HAP-1 (cell line): ENCODE measurements around the gene ALOX15B.
A peak's percentile ranks its signal among the peaks of the same experiment; 100 is the strongest.
"Not testable (repeated sequence)": the region's sequence is repeated elsewhere in the genome, so short reads cannot be mapped to it uniquely, and the experiment has no call there.

Experiments
- DNase-seq, 2 experiments: peaks; one replicate each; pipeline ENCODE4 v3.0.0-alpha.2; 2016 to 2020; ENCODE audit warnings: low spot score in 2 of 2
- H3K27me3 ChIP-seq: fragments of 250-450 bp; sonication (Bioruptor Pico); 2 replicates; pipeline ENCODE4 v1.5.1; 2020; ENCODE audit warnings: low read depth, mild to moderate bottlenecking, moderate library complexity
- H3K36me3 ChIP-seq: fragments of 250-450 bp; sonication (Bioruptor Pico); replicated peaks from 2 replicates; pipeline ENCODE4 v1.5.1; 2020; ENCODE audit warnings: mild to moderate bottlenecking
- H3K4me1 ChIP-seq: fragments of 250-450 bp; sonication (Bioruptor Pico); 2 replicates; pipeline ENCODE4 v1.5.1; 2020; ENCODE audit warnings: mild to moderate bottlenecking
- H3K4me3 ChIP-seq: fragments of 250-450 bp; sonication (Bioruptor Pico); 2 replicates; pipeline ENCODE4 v1.5.1; 2020; ENCODE audit warnings: mild to moderate bottlenecking, moderate library complexity
- H3K9me3 ChIP-seq: fragments of 250-450 bp; sonication (Bioruptor Pico); 2 replicates; pipeline ENCODE4 v1.5.1; 2020; ENCODE audit warnings: mild to moderate bottlenecking, moderate library complexity
- in situ Hi-C: fragments of 300-500 bp; cut with MboI; formaldehyde crosslinking; loops from 3 replicates; pipeline ENCODE4 v1.14.3; 2020; ENCODE audit warnings: low sequenced_read_pairs, inconsistent platforms, mixed read lengths

ALOX15B gene

GRCh38 chr17:8067806-8068205, 28.9 kb downstream of the ALOX15B start:
- Histone ChIP-seq H3K36me3 (no peaks in the 10 kb centered on the region), H3K4me3 (no peak overlapping the region), H3K9me3 (no peaks in the 10 kb centered on the region), H3K4me1 (no peaks in the 10 kb centered on the region), H3K27me3 (peaks cover 8% of the 10 kb centered on the region; the same call in 1 of the 2 replicates)
- in situ Hi-C loops: loop anchor here (25.0 kb wide), 1 partner anchor 669 kb away; the partner anchor contains the start of gene CCDC42
- DNase-seq: no peak

GRCh38 chr17:8068736-8069586, 30.1 kb downstream of the ALOX15B start:
- in situ Hi-C loops: loop anchor here (25.0 kb wide), 1 partner anchor 668 kb away; the partner anchor contains the start of gene CCDC42
- DNase-seq: no peak
- Histone ChIP-seq H3K36me3 (no peaks in the 10 kb centered on the region), H3K4me3 (no peak overlapping the region), H3K27me3 (no peaks in the 10 kb centered on the region; the same call in 1 of the 2 replicates), H3K9me3 (no peaks in the 10 kb centered on the region), H3K4me1 (peaks cover 6% of the 10 kb centered on the region)

GRCh38 chr17:8069587-8069860, 30.7 kb downstream of the ALOX15B start:
- in situ Hi-C loops: loop anchor here (25.0 kb wide), 1 partner anchor 668 kb away; the partner anchor contains the start of gene CCDC42
- H3K27me3 ChIP-seq: peaks cover 1% of the 10 kb centered on the region; the same call in 1 of the 2 replicates
- no peak for DNase-seq

GRCh38 chr17:8071496-8071895, 32.6 kb downstream of the ALOX15B start:
- DNase-seq: no peak
- Histone ChIP-seq H3K4me3 (no peak overlapping the region), H3K36me3 (no peaks in the 10 kb centered on the region), H3K4me1 (peaks cover 7% of the 10 kb centered on the region), H3K27me3 (peaks cover 2% of the 10 kb centered on the region; the same call in 1 of the 2 replicates), H3K9me3 (no peaks in the 10 kb centered on the region)
- in situ Hi-C loops: loop anchor here (25.0 kb wide), 1 partner anchor 666 kb away; the partner anchor contains the start of gene CCDC42

More at GRCh38 chr17:8069587-8069860, 30.7 kb downstream of the ALOX15B start:
- H3K4me1 ChIP-seq: peaks cover 7% of the 10 kb centered on the region
- no peaks in the 10 kb centered on the region for H3K36me3 ChIP-seq
- H3K9me3 ChIP-seq: no peaks in the 10 kb centered on the region
- no peak overlapping the region for H3K4me3 ChIP-seq

- no peak overlapping the region for H3K4me3 ChIP-seq
- in situ Hi-C loops: loop anchor here (25.0 kb wide), 1 partner anchor 665 kb away; the partner anchor contains the start of gene CCDC42
- peaks cover 2% of the 10 kb centered on the region; the same call in 1 of the 2 replicates for H3K27me3 ChIP-seq
- no peak for DNase-seq
- peaks cover 7% of the 10 kb centered on the region for H3K4me1 ChIP-seq
- H3K9me3 ChIP-seq: no peaks in the 10 kb centered on the region
- no peaks in the 10 kb centered on the region for H3K36me3 ChIP-seq
These were observed 33.5 kb downstream of the ALOX15B start for GRCh38 chr17:8072341-8072728.

GRCh38 chr17:8072729-8073461, 34.0 kb downstream of the ALOX15B start:
- DNase-seq: no peak
- in situ Hi-C loops: loop anchor here (25.0 kb wide), 1 partner anchor 664 kb away; the partner anchor contains the start of gene CCDC42
- Histone ChIP-seq H3K4me1 (peaks cover 7% of the 10 kb centered on the region), H3K27me3 (peaks cover 2% of the 10 kb centered on the region; the same call in 1 of the 2 replicates), H3K36me3 (no peaks in the 10 kb centered on the region), H3K4me3 (no peak overlapping the region), H3K9me3 (no peaks in the 10 kb centered on the region)

- Histone ChIP-seq H3K9me3 (no peaks in the 10 kb centered on the region), H3K27me3 (peaks cover 2% of the 10 kb centered on the region; the same call in 1 of the 2 replicates), H3K4me1 (peaks cover 7% of the 10 kb centered on the region), H3K36me3 (no peaks in the 10 kb centered on the region), H3K4me3 (peak overlapping the region; percentile 21)
- DNase-seq: peak; percentile 63 to 90
- in situ Hi-C loops: loop anchor here (25.0 kb wide), 1 partner anchor 663 kb away; the partner anchor contains the start of gene CCDC42
These were observed 35.0 kb downstream of the ALOX15B start for GRCh38 chr17:8073627-8074484.

- Histone ChIP-seq H3K4me3 (no peak overlapping the region), H3K27me3 (peaks cover 2% of the 10 kb centered on the region; the same call in 1 of the 2 replicates), H3K9me3 (no peaks in the 10 kb centered on the region), H3K36me3 (no peaks in the 10 kb centered on the region), H3K4me1 (peaks cover 7% of the 10 kb centered on the region)
- no peak for DNase-seq
- in situ Hi-C loops: loop anchor here (25.0 kb wide), 1 partner anchor 663 kb away; the partner anchor contains the start of gene CCDC42
These were observed 35.7 kb downstream of the ALOX15B start for GRCh38 chr17:8074554-8074953.

GRCh38 chr17:8075081-8075480, 36.2 kb downstream of the ALOX15B start:
- H3K27me3 ChIP-seq: peaks cover 2% of the 10 kb centered on the region; the same call in 1 of the 2 replicates
- H3K36me3 ChIP-seq: no peaks in the 10 kb centered on the region
- no peak overlapping the region for H3K4me3 ChIP-seq
- H3K4me1 ChIP-seq: peaks cover 7% of the 10 kb centered on the region
- DNase-seq: no peak
- in situ Hi-C loops: no loop called here
- H3K9me3 ChIP-seq: no peaks in the 10 kb centered on the region

GRCh38 chr17:8075574-8076342, 36.9 kb downstream of the ALOX15B start:
- Histone ChIP-seq H3K4me3 (no peak overlapping the region), H3K27me3 (peaks cover 2% of the 10 kb centered on the region; the same call in 1 of the 2 replicates), H3K36me3 (no peaks in the 10 kb centered on the region), H3K4me1 (peaks cover 12% of the 10 kb centered on the region), H3K9me3 (no peaks in the 10 kb centered on the region)
- in situ Hi-C loops: no loop called here
- no peak for DNase-seq

GRCh38 chr17:8076502-8077266, 37.8 kb downstream of the ALOX15B start:
- in situ Hi-C loops: no loop called here
- Histone ChIP-seq H3K36me3 (no peaks in the 10 kb centered on the region), H3K4me3 (no peak overlapping the region), H3K27me3 (peaks cover 2% of the 10 kb centered on the region; the same call in 1 of the 2 replicates), H3K4me1 (peaks cover 12% of the 10 kb centered on the region), H3K9me3 (no peaks in the 10 kb centered on the region)
- no peak for DNase-seq

GRCh38 chr17:8077939-8078338, 39.1 kb downstream of the ALOX15B start:
- H3K36me3 ChIP-seq, H3K27me3 ChIP-seq, DNase-seq, H3K4me3 ChIP-seq, in situ Hi-C loops, H3K9me3 ChIP-seq: not testable (repeated sequence)
- H3K4me1 ChIP-seq: peaks cover 12% of the 10 kb centered on the region
